Sciatic nerve (tissue), 2 donors: ENCODE results near the gene CCDC187. TPM values are rescaled to one million over a fixed set of nuclear protein-coding genes. Genes with fewer than 3 reads are reported as not detected.

Source experiments
- ATAC-seq: fragments of 200-7000 bp; cut with Tn5 transposase; one replicate; pipeline ENCODE4 v1.9.1; 2020; ENCODE audit warnings: mild to moderate bottlenecking, moderate library complexity
- DNase-seq: peaks from one replicate; pipeline ENCODE4 v3.0.0-alpha.2; 2020; ENCODE audit warnings: low spot score
- intact Hi-C: fragments of 100-400 bp; cut with DNase I; formaldehyde crosslinking; loops from one replicate; pipeline ENCODE4 v1.14.2; 2022
- total RNA-seq: library from RNA; stranded (reverse); fragmentation: NEBNext Ultra II Directional; extraction: Animal tissue kit (Norgen Biotek cat#: 25700); gene quantifications from one replicate; pipeline ENCODE4 v1.2.1, GENCODE V29; 2021
- donor health status: DM: no; HTN: no; CAD: no.
- donor health status: DM: no; HTN: no; CAD: no.

CCDC187 gene
- total RNA-seq, 1 donor from 2014 or later, result 0.13 TPM

DNA sequence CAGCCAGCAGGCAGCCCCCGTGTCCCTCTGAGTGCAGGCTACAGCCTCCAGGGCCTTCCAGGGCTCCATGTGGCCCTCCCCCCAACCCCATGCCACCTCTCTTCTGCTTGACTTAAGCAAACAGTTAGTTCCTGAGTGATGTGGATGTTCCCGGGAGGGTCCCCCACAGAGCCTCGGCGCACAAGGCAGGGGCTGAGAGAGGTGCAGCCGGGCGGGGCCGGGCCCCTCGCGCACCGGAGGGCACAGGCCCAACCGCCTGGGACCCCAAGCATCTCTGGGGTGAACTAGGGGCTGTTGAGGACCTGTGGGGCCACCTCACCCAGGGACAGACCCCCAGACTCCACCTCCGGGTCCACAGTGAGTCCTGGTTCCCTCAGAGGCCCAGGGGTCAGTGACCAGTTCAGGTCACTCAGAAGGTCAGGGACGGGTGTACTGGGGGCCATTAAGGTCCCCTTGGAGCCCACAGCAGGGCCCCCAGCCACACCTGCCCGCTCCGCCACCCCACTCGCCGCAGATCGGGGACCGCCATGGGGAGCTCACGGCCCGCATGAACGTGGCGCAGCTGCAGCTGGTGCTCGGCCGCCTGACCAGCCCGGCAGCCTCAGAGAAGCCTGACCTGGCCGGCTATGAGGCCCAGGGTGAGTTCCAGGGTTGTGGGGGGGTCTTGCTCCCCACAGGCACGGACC, 36.6 kb upstream of the CCDC187 start:
- DNase-seq, result no peak
- intact Hi-C loops, result no loop called here

DNA sequence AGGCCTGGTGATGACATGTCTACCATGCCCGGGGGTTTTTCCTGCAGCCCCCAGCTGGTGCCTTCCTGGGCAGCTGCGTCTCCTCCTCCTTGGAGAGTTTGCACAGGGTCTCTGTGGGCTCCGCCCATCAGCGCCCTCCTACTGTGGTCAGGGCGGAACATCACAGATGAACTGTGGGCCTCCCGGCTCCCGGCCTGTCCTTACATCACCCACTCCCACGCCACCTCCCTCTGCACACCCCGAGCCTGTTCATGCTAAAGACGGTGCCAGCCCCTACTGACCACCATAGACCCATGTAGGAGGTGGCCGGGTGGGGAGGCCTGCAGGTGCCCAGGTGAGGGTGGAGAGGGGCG, 36.0 kb upstream of the CCDC187 start:
- DNase-seq (no peak), ATAC-seq (no peak)
- intact Hi-C loops, result no loop called here

More for the DNA sequence above, 36.6 kb upstream of the CCDC187 start:
- no peak for ATAC-seq

DNA sequence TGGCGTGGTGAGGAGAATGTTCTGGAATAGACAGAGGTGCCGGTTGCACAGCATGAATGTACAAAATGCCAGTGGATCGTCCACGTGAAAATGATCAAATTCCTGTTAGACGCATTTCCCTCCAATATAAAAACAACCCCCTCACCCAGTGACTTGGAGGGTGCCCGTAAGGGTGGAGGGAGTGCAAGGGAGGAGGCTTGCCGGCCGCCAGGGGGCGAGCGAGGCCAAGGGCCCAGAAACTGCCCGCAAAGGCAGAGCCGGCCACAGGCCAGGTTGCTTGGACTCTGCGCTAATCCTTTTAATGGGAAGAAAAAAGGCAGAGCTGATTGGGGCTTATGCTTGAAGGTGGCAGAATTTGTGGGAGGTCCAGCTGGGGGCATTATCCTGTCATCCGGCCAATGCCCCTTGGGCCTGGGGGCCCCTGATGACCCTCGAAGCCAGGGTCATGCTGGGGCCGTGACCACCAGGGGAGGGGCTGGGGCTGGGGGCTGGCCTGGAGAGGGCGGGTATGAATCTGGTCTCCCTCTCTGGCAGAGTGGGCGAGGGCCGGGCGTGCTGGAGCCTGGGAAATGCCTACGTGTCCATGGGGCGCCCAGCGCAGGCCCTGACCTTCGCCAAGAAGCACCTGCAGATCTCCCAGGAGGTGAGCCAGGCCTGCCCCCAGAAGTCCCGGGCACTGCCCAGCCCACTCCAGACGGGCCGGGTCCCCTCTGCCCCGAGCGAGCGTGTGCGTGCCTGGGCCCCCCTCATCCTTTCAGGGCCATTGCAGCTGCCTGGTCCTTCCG, 35.5 kb upstream of the CCDC187 start:
- ATAC-seq, result peak; percentile 48
- peak; percentile 85 for DNase-seq
- intact Hi-C loops, result no loop called here

DNA sequence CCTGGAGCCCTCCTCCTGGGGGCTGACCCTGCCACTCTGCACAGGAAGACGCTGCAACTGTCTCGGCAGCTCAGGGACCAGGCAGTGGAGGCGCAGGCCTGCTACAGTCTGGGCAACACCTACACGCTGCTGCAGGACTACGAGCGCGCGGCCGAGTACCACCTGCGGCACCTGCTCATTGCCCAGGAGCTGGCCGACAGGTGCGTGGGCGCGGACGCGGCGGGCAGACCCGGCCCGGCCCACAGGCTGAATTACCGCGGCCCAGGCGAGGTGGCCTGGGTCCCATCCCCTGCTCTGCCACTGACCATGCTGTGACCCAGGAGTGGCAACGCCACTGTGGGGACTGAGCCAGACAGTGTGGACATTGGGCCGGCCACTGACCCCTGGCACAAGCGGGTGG, 34.6 kb upstream of the CCDC187 start:
- intact Hi-C loops, result no loop called here
- ATAC-seq, result no peak
- no peak for DNase-seq

- DNase-seq, result no peak
- no peak for ATAC-seq
- intact Hi-C loops, result no loop called here
These were observed 33.8 kb upstream of the CCDC187 start for GRCh38 chr9:136337416-136338395.

- DNase-seq, result no peak
- no peak for ATAC-seq
- intact Hi-C loops, result no loop called here
These were observed 33.0 kb upstream of the CCDC187 start for GRCh38 chr9:136336881-136337280.

GRCh38 chr9:136336156-136336870, 32.4 kb upstream of the CCDC187 start:
- DNase-seq (no peak), ATAC-seq (no peak)
- intact Hi-C loops, result no loop called here

DNA sequence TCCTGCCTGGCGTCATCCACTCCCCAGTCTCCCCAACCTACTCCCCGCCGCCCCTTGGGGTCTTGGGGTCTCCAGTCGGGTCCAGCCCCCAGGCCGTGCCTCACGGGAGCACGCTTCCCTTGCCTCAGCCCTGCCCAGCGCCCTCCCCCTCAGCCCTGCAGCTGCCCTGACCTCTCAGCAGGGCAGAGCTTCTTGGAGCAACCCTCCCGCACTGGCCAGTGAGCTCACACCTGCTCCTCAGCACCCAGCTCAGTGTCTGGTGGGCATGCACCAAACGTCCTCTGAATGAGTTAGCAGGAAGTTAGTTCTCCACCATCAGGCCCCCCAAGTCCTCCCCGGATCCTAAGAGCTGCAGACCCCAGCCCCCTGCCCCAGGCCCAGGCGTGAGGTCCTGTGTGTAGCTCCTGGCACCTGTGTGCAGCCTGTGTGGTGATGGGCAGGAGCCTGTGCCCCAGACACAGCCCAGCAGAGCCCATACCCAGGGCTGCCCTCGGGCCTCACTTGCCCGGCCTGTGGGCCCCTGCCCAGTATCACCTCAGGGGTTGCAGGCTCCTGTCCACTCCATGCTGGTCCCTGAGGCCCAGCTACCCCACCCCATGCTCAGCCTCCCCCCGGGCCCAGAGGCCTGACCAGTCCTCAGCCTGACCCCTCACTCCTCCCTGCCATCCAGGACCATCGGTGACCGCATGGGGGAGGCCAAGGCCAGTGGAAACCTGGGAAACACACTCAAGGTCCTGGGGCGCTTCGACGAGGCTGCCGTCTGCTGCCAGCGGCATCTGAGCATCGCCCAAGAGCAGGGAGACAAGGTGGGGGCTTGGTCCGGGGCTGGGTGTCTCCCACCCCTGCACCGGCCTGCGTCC, 31.6 kb upstream of the CCDC187 start:
- intact Hi-C loops, result no loop called here
- ATAC-seq, result no peak
- DNase-seq, result no peak

GRCh38 chr9:136334541-136334940, 30.6 kb upstream of the CCDC187 start:
- no peak for DNase-seq
- no peak for ATAC-seq
- intact Hi-C loops, result no loop called here

- no peak for DNase-seq
- intact Hi-C loops, result no loop called here
- no peak for ATAC-seq
These were observed 29.6 kb upstream of the CCDC187 start for GRCh38 chr9:136333486-136333885.

DNA sequence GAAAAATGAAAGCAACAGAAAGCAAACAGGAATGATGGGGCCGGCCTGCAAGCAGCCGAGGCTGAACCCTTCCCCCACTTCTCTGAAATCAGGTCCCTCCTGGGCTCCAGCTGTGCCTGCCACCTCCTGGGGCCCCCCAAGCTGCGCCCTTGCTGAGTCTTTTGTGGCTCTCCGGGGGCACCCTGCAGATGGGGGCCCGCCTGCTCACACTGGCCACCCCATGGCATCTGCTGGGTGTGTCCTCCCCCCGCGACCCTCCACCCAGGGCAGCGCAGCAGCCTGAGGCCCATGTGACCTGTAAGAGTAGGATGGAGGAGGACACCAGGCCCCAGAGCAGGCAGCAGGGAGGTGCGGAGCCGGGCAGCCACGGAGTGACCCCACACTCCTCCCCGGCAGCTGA, 29.2 kb upstream of the CCDC187 start:
- ATAC-seq (no peak), DNase-seq (no peak)
- intact Hi-C loops, result no loop called here

DNA sequence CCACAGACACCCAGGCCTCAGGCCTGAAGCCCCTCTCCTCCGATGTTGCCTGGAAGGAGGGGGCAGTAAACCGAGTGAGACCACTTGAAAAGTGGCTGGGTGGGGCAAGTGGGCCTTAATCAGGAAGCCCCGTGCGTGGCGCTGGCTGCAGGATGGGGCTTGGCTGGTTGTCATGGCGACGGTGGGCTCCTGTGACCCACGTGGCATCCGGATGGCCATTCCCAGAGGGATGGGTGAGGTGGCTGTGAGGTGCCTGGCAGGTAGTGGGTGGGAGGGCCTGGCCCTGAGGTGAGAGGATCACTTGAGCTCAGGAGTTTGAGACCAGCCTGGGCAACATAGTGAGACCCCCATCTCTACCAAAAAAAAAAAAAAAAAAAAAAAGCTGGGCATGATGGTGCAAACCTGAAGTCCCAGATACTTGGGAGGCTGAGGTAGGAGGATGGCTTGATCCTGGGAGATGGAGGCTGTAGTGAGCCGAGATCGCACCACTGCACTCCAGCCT, 28.6 kb upstream of the CCDC187 start:
- DNase-seq (no peak), ATAC-seq (no peak)
- intact Hi-C loops, result no loop called here

DNA sequence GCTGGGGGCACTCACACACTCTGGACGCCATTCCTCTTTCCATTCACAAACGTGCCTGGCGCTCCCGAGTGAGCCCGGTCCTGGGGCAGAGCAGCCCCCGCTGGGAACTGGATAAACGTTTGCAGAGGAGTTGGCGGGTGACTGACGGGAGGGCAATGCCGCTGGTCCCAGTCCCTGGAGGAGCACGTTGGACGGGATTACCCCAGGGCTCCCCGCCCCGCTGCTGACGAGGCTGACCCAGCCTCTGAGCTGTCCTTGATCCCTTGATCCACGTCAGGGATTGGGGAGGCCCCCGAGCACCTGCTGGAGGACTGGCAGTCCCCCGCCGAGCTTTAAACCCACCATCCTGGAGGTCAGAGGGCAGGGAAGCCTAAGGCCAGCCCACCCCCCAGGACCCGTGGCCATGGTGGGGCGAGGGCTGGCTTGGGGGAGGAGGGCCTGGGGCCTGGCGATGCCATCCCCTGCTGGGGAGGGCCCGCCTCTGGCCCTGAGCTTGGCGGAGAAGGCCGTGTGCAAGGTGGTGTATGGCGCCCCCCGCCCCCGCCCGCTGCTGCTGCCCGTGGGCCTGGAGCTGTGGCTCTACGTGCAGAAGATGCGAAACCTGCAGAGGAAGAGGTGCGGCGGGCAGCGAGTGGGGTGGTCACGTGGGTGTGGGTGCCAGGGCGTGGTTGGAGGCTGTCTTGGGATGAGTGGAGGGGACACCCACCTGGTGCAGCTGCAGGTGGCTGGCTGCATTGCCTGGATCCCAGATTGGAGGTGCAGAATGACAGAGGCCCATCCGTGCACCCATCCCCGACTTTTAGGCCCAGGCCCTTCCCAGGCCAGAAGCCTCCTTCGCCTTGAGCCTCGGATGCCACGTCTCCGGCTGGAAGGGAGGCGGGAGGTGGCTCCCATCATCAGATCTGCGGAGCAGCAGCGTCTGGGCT, 27.9 kb upstream of the CCDC187 start:
- ATAC-seq (no peak), DNase-seq (no peak)
- intact Hi-C loops, result no loop called here

GRCh38 chr9:136331030-136331429, 27.1 kb upstream of the CCDC187 start:
- DNase-seq (no peak), ATAC-seq (no peak)
- intact Hi-C loops, result no loop called here

GRCh38 chr9:136330406-136330990, 26.6 kb upstream of the CCDC187 start:
- DNase-seq (no peak), ATAC-seq (no peak)
- intact Hi-C loops, result no loop called here

- no peak for ATAC-seq
- intact Hi-C loops, result no loop called here
These were observed 25.9 kb upstream of the CCDC187 start for GRCh38 chr9:136329636-136330405.

More at GRCh38 chr9:136329636-136330405, 25.9 kb upstream of the CCDC187 start:
- DNase-seq, result no peak
